ENCODE data around the gene GTF3C5.

- TF ChIP-seq ZNF8 (CRISPR knock-in tag; IDR thresholded peaks at IDR 0.05) (no peak), ZFP3 (CRISPR knock-in tag; IDR thresholded peaks at IDR 0.05) (no peak), PATZ1 (CRISPR knock-in tag; IDR thresholded peaks at IDR 0.05; ENCODE audit: borderline replicate concordance) (no peak), ZNF565 (CRISPR knock-in tag; conservative IDR thresholded peaks at IDR 0.05; ENCODE audit: low read depth) (no peak), TCF4 (CRISPR knock-in tag; IDR thresholded peaks at IDR 0.05; ENCODE audit: borderline replicate concordance) (no peak), SNAI2 (CRISPR knock-in tag; IDR thresholded peaks at IDR 0.05) (no peak)
These were observed 76.5 kb downstream of the GTF3C5 start for GRCh38 chr9:133107245-133107722.

All from SK-N-SH treated with all-trans-retinoic acid at 6 μM for 48 hours (cell line).